ENCODE measurements around the gene SCAP. TPM values are rescaled to one million over a fixed set of nuclear protein-coding genes. Genes with fewer than 3 reads are reported as not detected.
A peak's percentile ranks its signal among the peaks of the same experiment; 100 is the strongest.

Gene SCAP
- total and polyA plus RNA-seq, 7 donors = 18.9 to 47.5 (median 34.7) TPM

DNA sequence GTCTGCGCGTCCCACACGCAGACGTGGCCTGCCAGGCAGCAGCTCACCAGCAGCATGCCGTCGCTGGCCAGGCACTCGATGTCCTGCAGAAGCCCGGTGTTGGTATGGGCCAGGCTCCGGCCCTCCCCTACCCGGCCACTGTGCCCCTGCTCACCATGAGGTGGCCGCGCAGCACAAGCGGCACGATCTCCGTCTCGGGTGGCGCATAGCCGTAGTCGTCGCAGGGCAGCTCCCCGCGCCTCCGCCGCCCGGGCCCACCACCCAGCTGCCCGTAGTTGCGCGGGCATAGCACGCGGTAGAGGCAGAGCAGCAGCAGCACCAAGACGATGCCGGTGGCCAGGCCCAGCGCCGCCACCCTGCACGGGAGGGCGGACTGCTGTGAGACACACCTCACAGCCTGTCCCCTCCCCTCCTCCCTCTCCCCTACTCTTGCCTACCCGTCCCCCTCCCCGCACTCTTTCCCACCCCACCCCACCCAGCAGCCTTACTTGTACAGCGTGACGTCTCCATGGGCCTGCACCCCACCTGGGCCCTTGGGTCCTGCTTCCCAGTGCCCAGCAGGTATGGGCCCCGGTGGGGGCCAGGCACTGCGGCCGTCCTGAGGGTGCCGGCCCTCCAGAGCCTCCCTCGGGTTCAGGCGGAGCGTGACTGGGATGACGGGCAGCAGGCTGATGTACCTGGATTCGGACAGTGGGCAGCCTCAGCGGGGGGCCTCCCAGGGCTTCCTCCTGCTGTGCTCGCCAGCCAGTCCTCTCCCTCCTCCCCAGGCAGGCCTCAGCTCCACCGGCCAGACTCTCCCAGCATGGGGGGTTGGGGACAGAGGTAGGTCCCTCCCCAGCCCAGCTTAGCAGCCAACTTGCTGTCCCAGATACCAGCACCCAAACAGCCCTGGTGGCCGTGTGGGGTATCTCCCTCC lies 57.3 kb downstream of the SCAP start:
- no peak for DNase-seq
- intact Hi-C loops (cut with DNase I) = no loop called here
- Histone ChIP-seq H3K4me3 (no peak overlapping the region), H3K36me3 (ENCODE audit: insufficient read depth in 1 of 2, low read depth in 1 of 2) (peaks cover 0 to 80% of the 10 kb centered on the region in 2 donors), H3K27ac (no peak overlapping the region), H3K4me1 (peaks cover 13% of the 10 kb centered on the region), H3K27me3 (ENCODE audit: insufficient read depth in 3 of 3, low read length in 2 of 3) (no peaks in the 10 kb centered on the region), H3K9me3 (no peaks in the 10 kb centered on the region)
- TF ChIP-seq, protein P1, sequence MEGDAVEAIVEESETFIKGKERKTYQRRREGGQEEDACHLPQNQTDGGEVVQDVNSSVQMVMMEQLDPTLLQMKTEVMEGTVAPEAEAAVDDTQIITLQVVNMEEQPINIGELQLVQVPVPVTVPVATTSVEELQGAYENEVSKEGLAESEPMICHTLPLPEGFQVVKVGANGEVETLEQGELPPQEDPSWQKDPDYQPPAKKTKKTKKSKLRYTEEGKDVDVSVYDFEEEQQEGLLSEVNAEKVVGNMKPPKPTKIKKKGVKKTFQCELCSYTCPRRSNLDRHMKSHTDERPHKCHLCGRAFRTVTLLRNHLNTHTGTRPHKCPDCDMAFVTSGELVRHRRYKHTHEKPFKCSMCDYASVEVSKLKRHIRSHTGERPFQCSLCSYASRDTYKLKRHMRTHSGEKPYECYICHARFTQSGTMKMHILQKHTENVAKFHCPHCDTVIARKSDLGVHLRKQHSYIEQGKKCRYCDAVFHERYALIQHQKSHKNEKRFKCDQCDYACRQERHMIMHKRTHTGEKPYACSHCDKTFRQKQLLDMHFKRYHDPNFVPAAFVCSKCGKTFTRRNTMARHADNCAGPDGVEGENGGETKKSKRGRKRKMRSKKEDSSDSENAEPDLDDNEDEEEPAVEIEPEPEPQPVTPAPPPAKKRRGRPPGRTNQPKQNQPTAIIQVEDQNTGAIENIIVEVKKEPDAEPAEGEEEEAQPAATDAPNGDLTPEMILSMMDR (IDR thresholded peaks at IDR 0.05) = no peak
- WGBS, 3 donors = 90 to 91% (median 91%) methylated on average over 45 to 53 of the region's 53 CpGs
- no peak for ATAC-seq

DNA sequence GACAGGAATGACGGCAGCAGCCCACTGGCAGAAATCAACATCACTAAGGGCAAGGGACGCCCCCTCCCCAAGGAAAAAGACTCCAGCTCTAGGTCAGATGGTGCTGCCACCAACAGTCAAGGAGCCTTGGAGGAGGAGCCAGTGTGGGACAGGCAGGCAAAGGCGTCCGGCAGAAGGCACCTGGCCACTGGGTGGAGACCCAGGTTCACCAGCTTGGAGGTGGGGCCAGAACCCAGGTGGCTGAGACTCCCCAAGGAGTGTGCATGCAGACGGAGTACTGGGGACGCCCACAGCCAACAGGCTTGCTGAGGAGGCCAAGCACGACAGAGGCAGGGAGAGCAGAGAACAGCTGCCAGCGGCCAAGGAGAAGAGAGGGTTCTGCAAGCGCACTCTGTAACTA lies 59.7 kb downstream of the SCAP start:
- WGBS, 3 donors = 80 to 86% (median 85%) methylated on average over 9 of the region's 9 CpGs
- Histone ChIP-seq H3K36me3 (ENCODE audit: insufficient read depth in 1 of 2, low read depth in 1 of 2) (peaks cover 4 to 91% of the 10 kb centered on the region in 2 donors), H3K27ac (no peak overlapping the region), H3K4me3 (no peak overlapping the region), H3K9me3 (no peaks in the 10 kb centered on the region), H3K27me3 (ENCODE audit: insufficient read depth in 3 of 3, low read length in 2 of 3) (no peaks in the 10 kb centered on the region), H3K4me1 (peaks cover 1% of the 10 kb centered on the region)
- ATAC-seq (no peak), DNase-seq (no peak)
- TF ChIP-seq, protein P1 (IDR thresholded peaks at IDR 0.05) = no peak
- intact Hi-C loops (cut with DNase I) = no loop called here

GRCh38 chr3:47414666-47415587 lies 60.8 kb downstream of the SCAP start:
- intact Hi-C loops (cut with DNase I) = no loop called here
- ATAC-seq = no peak
- no peak overlapping the region for H3K4me3 ChIP-seq
- H3K9me3 ChIP-seq = no peaks in the 10 kb centered on the region
- H3K27me3 ChIP-seq (ENCODE audit: insufficient read depth in 3 of 3, low read length in 2 of 3) = no peaks in the 10 kb centered on the region
- DNase-seq = no peak
- peaks cover 5 to 88% of the 10 kb centered on the region in 2 donors for H3K36me3 ChIP-seq (ENCODE audit: insufficient read depth in 1 of 2, low read depth in 1 of 2)
- TF ChIP-seq, protein P1 (IDR thresholded peaks at IDR 0.05) = no peak
- 64 to 78% (median 68%) methylated on average over 16 of the region's 16 CpGs for WGBS, 3 donors
- H3K4me1 ChIP-seq = no peaks in the 10 kb centered on the region
- no peak overlapping the region for H3K27ac ChIP-seq

DNA sequence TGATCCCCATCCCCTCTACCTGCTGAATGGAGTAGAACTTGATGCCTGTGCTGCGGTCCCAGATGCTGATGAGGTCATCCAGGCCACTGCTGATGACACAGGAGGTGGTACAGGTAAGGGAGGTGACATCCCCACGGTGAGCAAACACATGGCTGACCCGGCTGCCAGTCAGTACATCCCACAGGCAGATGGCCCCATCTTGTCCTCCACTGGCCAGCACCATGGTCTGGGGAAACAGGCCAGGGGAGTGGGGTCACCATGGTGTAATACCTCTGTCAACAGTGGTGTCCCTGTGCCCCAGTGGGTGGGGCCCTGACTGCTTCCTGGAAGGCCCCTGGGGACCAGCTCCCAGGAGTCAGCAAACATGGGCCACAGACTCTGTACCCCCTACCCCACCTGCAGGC lies 61.6 kb downstream of the SCAP start:
- no peaks in the 10 kb centered on the region for H3K27me3 ChIP-seq (ENCODE audit: insufficient read depth in 3 of 3, low read length in 2 of 3)
- DNase-seq (no peak), ATAC-seq (peak in 1 of 4 donors; percentile 12)
- intact Hi-C loops (cut with DNase I) = no loop called here
- peaks cover 5 to 89% of the 10 kb centered on the region in 2 donors for H3K36me3 ChIP-seq (ENCODE audit: insufficient read depth in 1 of 2, low read depth in 1 of 2)
- H3K4me3 ChIP-seq = no peak overlapping the region
- H3K27ac ChIP-seq = no peak overlapping the region
- TF ChIP-seq, protein P1 (IDR thresholded peaks at IDR 0.05) = no peak
- no peaks in the 10 kb centered on the region for H3K4me1 ChIP-seq
- 78 to 91% (median 82%) methylated on average over 3 of the region's 3 CpGs for WGBS, 3 donors
- H3K9me3 ChIP-seq = no peaks in the 10 kb centered on the region
